H1 (cell line): ENCODE results near the gene ING1. TPM values are rescaled to one million over a fixed set of nuclear protein-coding genes. Genes with fewer than 3 reads are reported as not detected.
A peak's percentile ranks its signal among the peaks of the same experiment; 100 is the strongest.

ENCODE experiments used
- CTCF ChIA-PET: fragments of 300-600 bp; sonication (Branson Sonifier 250); formaldehyde crosslinking; loops from one replicate; lab custom pipeline; 2021; ENCODE audit not compliant: partially characterized antibody; lab: Charles Lee
- POLR2A ChIA-PET: fragments of 300-600 bp; sonication (Branson Sonifier 250); formaldehyde crosslinking; loops from one replicate; lab custom pipeline; 2021; ENCODE audit warnings: inconsistent platforms; ENCODE audit not compliant: partially characterized antibody; lab: Charles Lee
- DNase-seq, 2 experiments: peaks; one replicate each; pipeline versions ENCODE4 v3.0.0 to v3.0.0-alpha.2; 2010 to 2022; ENCODE audit warnings: low spot score in 2 of 2, low read depth in 1 of 2, mixed read lengths in 1 of 2
- FAIRE-seq: peaks from 2 replicates; lab custom pipeline; 2011; peaks lifted over from hg19 to GRCh38; lab: Jason Lieb, UNC
- H2AFZ ChIP-seq: 2 replicates; pipeline ENCODE4 v1.8.1; 2012; ENCODE audit warnings: low read length, inconsistent platforms
- H2AK5ac ChIP-seq: 2 replicates; pipeline ENCODE4 v1.6.1; 2013; ENCODE audit warnings: low read depth, low read length
- H2BK120ac ChIP-seq: replicated peaks from 2 replicates; pipeline ENCODE3; 2013; ENCODE audit warnings: low read depth, low read length, inconsistent platforms
- H2BK12ac ChIP-seq: 2 replicates; pipeline ENCODE4 v1.6.1; 2013; ENCODE audit warnings: low read depth, low read length
- H2BK15ac ChIP-seq: 2 replicates; pipeline ENCODE4 v1.6.1; 2013; ENCODE audit warnings: low read length
- H2BK20ac ChIP-seq: 2 replicates; pipeline ENCODE4 v1.6.1; 2013; ENCODE audit warnings: low read length
- H2BK5ac ChIP-seq: 2 replicates; pipeline ENCODE4 v1.6.1; 2013; ENCODE audit warnings: low read depth, low read length
- H3K14ac ChIP-seq: 2 replicates; pipeline ENCODE4 v1.6.1; 2013; ENCODE audit warnings: inconsistent platforms; ENCODE audit not compliant: insufficient read length
- H3K18ac ChIP-seq: 2 replicates; pipeline ENCODE4 v1.6.1; 2013; ENCODE audit warnings: low read length; ENCODE audit errors: extremely low read depth
- H3K23ac ChIP-seq: 2 replicates; pipeline ENCODE4 v1.6.1; 2013; ENCODE audit warnings: inconsistent platforms; ENCODE audit not compliant: insufficient read length
- H3K23me2 ChIP-seq: 2 replicates; pipeline ENCODE4 v1.6.1; 2013; ENCODE audit warnings: low read depth, low read length
- H3K27ac ChIP-seq: 2 replicates; pipeline ENCODE4 v1.6.1; 2011; ENCODE audit warnings: low read depth, low read length, inconsistent platforms
- H3K27me3 ChIP-seq, 4 experiments: replicated peaks in 1 of 4; 1 replicate in 1 of 4; 2 replicates in 3 of 4; pipeline versions ENCODE4 v1.6.1 to v1.8.1; 2011 to 2013; ENCODE audit warnings: low read length in 3 of 4, mild to moderate bottlenecking in 3 of 4, inconsistent platforms in 2 of 4, mixed read lengths in 2 of 4, moderate library complexity in 1 of 4; ENCODE audit not compliant: control insufficient read depth in 3 of 4, insufficient read depth in 3 of 4; ENCODE audit errors: extremely low read depth in 1 of 4
- H3K36me3 ChIP-seq, 4 experiments: 2 replicates each; pipeline versions ENCODE4 v1.6.1 to v1.8.1; 2011 to 2013; ENCODE audit warnings: mild to moderate bottlenecking in 4 of 4, low read length in 3 of 4, moderate library complexity in 2 of 4, control low read depth in 1 of 4, inconsistent platforms in 1 of 4; ENCODE audit not compliant: insufficient read depth in 4 of 4, control insufficient read depth in 2 of 4
- H3K4ac ChIP-seq: replicated peaks from 2 replicates; pipeline ENCODE3; 2013; ENCODE audit warnings: low read length, low read depth, mixed read lengths, inconsistent platforms; ENCODE audit not compliant: insufficient read length
- H3K4me1 ChIP-seq, 4 experiments: replicated peaks in 1 of 4; 1 replicate in 1 of 4; 2 replicates in 3 of 4; pipeline versions ENCODE4 v1.6.1 to v1.8.1; 2011 to 2013; ENCODE audit warnings: low read length in 3 of 4, inconsistent platforms in 2 of 4, mixed read lengths in 1 of 4; ENCODE audit not compliant: insufficient read depth in 4 of 4, control insufficient read depth in 3 of 4
- H3K4me2 ChIP-seq, 2 experiments: 2 replicates each; pipeline versions ENCODE4 v1.6.1 to v1.8.1; 2011 to 2013; ENCODE audit warnings: low read depth in 2 of 2, low read length in 2 of 2, control low read depth in 1 of 2, inconsistent platforms in 1 of 2, mild to moderate bottlenecking in 1 of 2; ENCODE audit not compliant: insufficient read depth in 1 of 2
- H3K4me3 ChIP-seq, 4 experiments: fragments of 200-600, 300-600 bp in 1 of 4; sonication (generic), shearing (Covaris generic), sonication (Bioruptor Twin) in 1 of 4; 2 replicates each; pipeline versions ENCODE4 v1.5.1 to v1.8.1; 2011 to 2016; ENCODE audit warnings: low read length in 4 of 4, low read depth in 3 of 4, control low read depth in 2 of 4, inconsistent platforms in 2 of 4, mild to moderate bottlenecking in 2 of 4, mixed read lengths in 1 of 4, moderate library complexity in 1 of 4; ENCODE audit not compliant: insufficient read depth in 2 of 4; ENCODE audit errors: extremely low read depth in 1 of 4
- H3K56ac ChIP-seq: replicated peaks from 2 replicates; pipeline ENCODE3; 2013; ENCODE audit warnings: low read depth, mild to moderate bottlenecking, mixed read lengths, low read length, inconsistent platforms; ENCODE audit not compliant: insufficient read length
- H3K79me1 ChIP-seq: 2 replicates; pipeline ENCODE4 v1.6.1; 2013; ENCODE audit warnings: low read depth, low read length, control low read depth
- H3K79me2 ChIP-seq, 2 experiments: 2 replicates each; pipeline versions ENCODE4 v1.6.1 to v1.8.1; 2012 to 2013; ENCODE audit warnings: low read length in 2 of 2, mild to moderate bottlenecking in 2 of 2, inconsistent platforms in 1 of 2; ENCODE audit not compliant: insufficient read depth in 2 of 2, control insufficient read depth in 1 of 2
- H3K9ac ChIP-seq, 4 experiments: replicated peaks in 1 of 4; 1 replicate in 1 of 4; 2 replicates in 3 of 4; pipeline versions ENCODE4 v1.6.1 to v1.8.1; 2011 to 2013; ENCODE audit warnings: low read depth in 3 of 4, low read length in 3 of 4, control low read depth in 2 of 4, mild to moderate bottlenecking in 2 of 4, moderate library complexity in 2 of 4, inconsistent platforms in 1 of 4; ENCODE audit errors: extremely low read depth in 1 of 4
- H3K9me3 ChIP-seq, 2 experiments: 2 replicates each; pipeline versions ENCODE4 v1.6.1 to v1.8.1; 2012 to 2013; ENCODE audit warnings: mild to moderate bottlenecking in 2 of 2, moderate library complexity in 2 of 2, control low read depth in 1 of 2, inconsistent platforms in 1 of 2, low read depth in 1 of 2, low read length in 1 of 2, mixed read lengths in 1 of 2; ENCODE audit not compliant: insufficient read depth in 2 of 2
- H4K20me1 ChIP-seq, 2 experiments: replicated peaks in 1 of 2; 2 replicates each; pipeline versions ENCODE3 to v1.8.1; 2011 to 2013; ENCODE audit warnings: inconsistent platforms in 2 of 2, low read length in 2 of 2, mild to moderate bottlenecking in 1 of 2; ENCODE audit not compliant: insufficient read depth in 2 of 2, control insufficient read depth in 1 of 2
- H4K5ac ChIP-seq: 2 replicates; pipeline ENCODE4 v1.6.1; 2013; ENCODE audit warnings: low read length, low read depth, mixed read lengths, inconsistent platforms; ENCODE audit not compliant: insufficient read length
- H4K8ac ChIP-seq: 2 replicates; pipeline ENCODE4 v1.8.0; 2013; ENCODE audit warnings: mild to moderate bottlenecking, moderate library complexity, low read length, inconsistent platforms; ENCODE audit not compliant: insufficient read depth; ENCODE audit errors: extremely low read depth
- H4K91ac ChIP-seq: replicated peaks from 2 replicates; pipeline ENCODE3; 2013; ENCODE audit warnings: low read length, mixed read lengths, inconsistent platforms; ENCODE audit not compliant: insufficient read length
- CBX8 ChIP-seq: fragments of 300-800, 300-1000 bp; sonication (generic); IDR thresholded peaks from 2 replicates; pipeline ENCODE4 v1.7.1; 2016; ENCODE audit warnings: low read depth, low read length, borderline replicate concordance
- CEBPB ChIP-seq: IDR thresholded peaks from 2 replicates; pipeline ENCODE4 v1.6.1; 2012; ENCODE audit warnings: low read depth, low read length
- FOSL1 ChIP-seq: IDR thresholded peaks from 2 replicates; pipeline ENCODE4 v1.6.1; 2011; ENCODE audit warnings: mild to moderate bottlenecking, low read depth, low read length, moderate library complexity; ENCODE audit not compliant: insufficient read depth
- MAFK ChIP-seq: IDR thresholded peaks from 2 replicates; pipeline ENCODE4 v1.6.1; 2012; ENCODE audit warnings: low read depth, mild to moderate bottlenecking, improper control_type of control experiment, low read length
- PHF8 ChIP-seq: fragments of 200-600 bp; sonication (generic); conservative IDR thresholded peaks from 2 replicates; pipeline ENCODE4 v1.7.1; 2012; ENCODE audit warnings: low read depth, mild to moderate bottlenecking, inconsistent platforms, low read length, moderate library complexity
- SAP30 ChIP-seq: fragments of 300-600 bp; sonication (generic); IDR thresholded peaks from 2 replicates; pipeline ENCODE4 v1.7.1; 2012; ENCODE audit warnings: low read length, moderate library complexity, mild to moderate bottlenecking, inconsistent platforms; ENCODE audit not compliant: insufficient read depth, insufficient replicate concordance
- SIRT6 ChIP-seq: IDR thresholded peaks from one replicate; pipeline ENCODE4 v1.7.1; 2012; ENCODE audit warnings: low read length, inconsistent platforms
- SP1 ChIP-seq: IDR thresholded peaks from 2 replicates; pipeline ENCODE4 v1.6.1; 2011; ENCODE audit warnings: low read depth, low read length
- SUZ12 ChIP-seq: fragments of 200-600 bp; sonication (generic); IDR thresholded peaks from 2 replicates; pipeline ENCODE4 v1.6.1; 2012; ENCODE audit warnings: mild to moderate bottlenecking, inconsistent platforms, low read length, moderate library complexity, mixed read lengths
- TAF7 ChIP-seq: optimal IDR thresholded peaks from 2 replicates; pipeline ENCODE3; 2011; ENCODE audit warnings: low read depth, mild to moderate bottlenecking, inconsistent platforms, low read length, moderate library complexity, borderline replicate concordance
- TEAD4 ChIP-seq: IDR thresholded peaks from 2 replicates; pipeline ENCODE4 v1.6.1; 2012; ENCODE audit warnings: low read depth, low read length, inconsistent platforms, mixed read lengths
- YY1 ChIP-seq: IDR thresholded peaks from 2 replicates; pipeline ENCODE4 v1.6.1; 2011; ENCODE audit warnings: low read depth, mild to moderate bottlenecking, low read length
- WGBS, 2 experiments: shearing (Covaris generic) in 1 of 2; methylation state at CpG; one replicate each; pipeline versions ENCODE4 v1.1.6 to v1.1.7; 2013 to 2015; ENCODE audit warnings: low lambda C conversion rate in 2 of 2, mixed read lengths in 2 of 2, inconsistent platforms in 1 of 2, low coverage in 1 of 2, missing lambda C conversion rate in 1 of 2; ENCODE audit not compliant: insufficient replicate concordance in 2 of 2, insufficient coverage in 1 of 2, insufficient read length in 1 of 2; ENCODE audit errors: extremely low coverage in 1 of 2, missing lambda C conversion rate in 1 of 2; 5-methylcytosine and 5-hydroxymethylcytosine counted together
- polyA plus RNA-seq, 7 experiments: library from polyadenylated mRNA; depleted of rRNA in 3 of 7; stranded (reverse) in 5 of 7; unstranded in 2 of 7; fragments of >200 nt in 5 of 7; fragments of 200-250 nt in 2 of 7; gene quantifications; 1 replicate in 5 of 7; 2 replicates in 1 of 7; 4 replicates in 1 of 7; pipeline versions ENCODE4 v1.2.1 to v1.2.3, GENCODE V29; 2011 to 2013; ENCODE audit warnings: missing spikeins in 2 of 7, mixed read lengths in 2 of 7
- total RNA-seq: library from RNA; stranded (reverse); fragmentation: NEBNext Ultra II Directional; extraction: Animal tissue kit (Norgen Biotek cat#: 25700); gene quantifications from 2 replicates; pipeline ENCODE4 v1.2.1, GENCODE V29; 2021

ING1 gene
- total and polyA plus RNA-seq, 2 of the 8 experiments (the other 6 are each of a cell fraction or from before 2014, with no cell fraction given): 22.3 to 26.6 TPM

DNA sequence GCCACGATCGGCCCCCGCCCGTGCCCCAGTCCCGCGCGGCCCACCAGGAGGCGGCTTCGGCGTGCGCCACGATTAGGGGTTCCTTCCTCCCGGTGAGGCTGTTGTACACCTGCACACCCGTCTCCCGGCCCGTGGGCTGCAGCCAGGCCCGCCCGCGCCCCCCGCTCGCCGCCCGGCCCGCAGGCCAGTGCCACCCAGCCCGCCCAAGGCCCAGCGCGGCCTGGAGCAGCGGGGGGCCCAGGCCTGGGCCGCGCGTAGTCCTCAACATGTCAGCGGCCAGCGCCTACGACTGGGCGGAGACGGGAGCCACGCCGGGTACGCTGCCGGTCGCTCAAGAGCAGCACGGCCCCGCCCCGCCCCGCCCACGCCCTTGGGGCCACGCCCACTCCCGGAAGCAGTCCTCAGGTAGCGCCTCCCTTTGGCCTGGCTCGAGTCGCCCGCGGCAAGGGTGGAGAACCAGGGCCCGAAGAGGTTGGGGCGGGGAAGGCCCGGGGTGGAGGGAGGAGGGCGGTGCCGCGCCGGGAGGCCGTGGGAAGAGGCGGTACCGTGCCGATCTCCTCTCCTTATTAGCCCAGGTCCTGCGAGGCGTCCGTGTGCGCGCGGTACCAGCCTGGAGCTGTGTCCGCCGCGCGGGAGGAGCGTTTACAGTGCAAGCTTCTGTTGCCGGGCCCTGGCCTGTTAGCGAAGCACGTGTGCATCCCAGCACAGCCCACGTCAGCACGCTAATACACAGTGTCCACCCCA, 7.5 kb upstream of the ING1 start, which contains the start of gene CARS2:
TSS of gene CARS2 (minus strand) at position 291 of the 744 bp plus-strand sequence. CDS start at position 268, 23 bp downstream.
- Histone ChIP-seq H3K14ac (peak within 1 kb of the TSS; percentile 67), H2AK5ac (peak within 1 kb of the TSS; percentile 98), H2BK12ac (peak within 1 kb of the TSS; percentile 91; the same call in 1 of the 2 replicates), H4K5ac (no peak within 1 kb of the TSS), H3K27ac (peak within 1 kb of the TSS; percentile 71), H2BK15ac (peak within 1 kb of the TSS; percentile 98; the same call in 1 of the 2 replicates), H2BK20ac (peak within 1 kb of the TSS; percentile 66), H3K27me3 (no peaks in the 10 kb centered on the region), H3K79me1 (peaks cover 10% of the 10 kb centered on the region), H2AFZ (peak within 1 kb of the TSS; percentile 48; the same call in 1 of the 2 replicates), H4K91ac (peak within 1 kb of the TSS; percentile 97), H3K23me2 (peaks cover 8% of the 10 kb centered on the region), H3K23ac (no peak within 1 kb of the TSS), H3K9ac (peak within 1 kb of the TSS; percentile 71 to 85 (median 75)), H3K4me3 (peak within 1 kb of the TSS; percentile 66 to 96 (median 80)), H3K56ac (peak within 1 kb of the TSS; percentile 74), H3K18ac (peak within 1 kb of the TSS; percentile 81; the same call in 1 of the 2 replicates), H3K36me3 (peaks cover 0 to 5% (median 1%) of the 10 kb centered on the region in 4 experiments; a peak in 3 of 8 replicates), H4K20me1 (peaks cover 0 to 5% of the 10 kb centered on the region in 2 experiments), H3K4me1 (peaks cover 0 to 14% (median 6%) of the 10 kb centered on the region in 4 experiments; a peak in 4 of 7 replicates), H2BK5ac (peak within 1 kb of the TSS; percentile 92), H3K4me2 (peak within 1 kb of the TSS; percentile 56 to 81), H4K8ac (peak within 1 kb of the TSS; percentile 86), H3K9me3 (no peaks in the 10 kb centered on the region), H3K79me2 (peaks cover 0 to 10% of the 10 kb centered on the region in 2 experiments; a peak in 2 of 4 replicates), H3K4ac (peak within 1 kb of the TSS; percentile 89), H2BK120ac (peak within 1 kb of the TSS; percentile 91)
- POLR2A ChIA-PET: interaction anchor here (0.9 to 6.5 kb wide), 5 partner anchors 9 to 362 kb away, joined by 3 to 43 read pairs (median 5); partner anchors contain the start of gene ANKRD10
- FAIRE-seq (no peak), DNase-seq (peak; percentile 87 to 91)
- CTCF ChIA-PET: interaction anchor here (1.3 to 4.3 kb wide), 3 partner anchors 22 to 39 kb away, joined by 3 to 13 read pairs (median 4); no protein-coding TSS in a partner anchor
- 6% methylated on average over 33 of the region's 80 CpGs; no CpG with 5 or more reads in 1 of the 2 experiments for WGBS, 2 experiments
- TF ChIP-seq YY1 (no peak), SP1 (no peak; the same call in 1 of the 2 replicates), PHF8 (peak; percentile 83), CEBPB (no peak), SAP30 (no peak), MAFK (no peak), CBX8 (no peak), SIRT6 (no peak), SUZ12 (no peak), FOSL1 (no peak), TAF7 (peak; percentile 33), TEAD4 (no peak)
